Measurements from ENCODE around the gene PP2D1. TPM values are rescaled to one million over a fixed set of nuclear protein-coding genes. Genes with fewer than 3 reads are reported as not detected.

The PP2D1 gene
- polyA plus RNA-seq, 1 of the 3 experiments (the other 2 are of a cell fraction): not detected

- TF ChIP-seq, protein P1, sequence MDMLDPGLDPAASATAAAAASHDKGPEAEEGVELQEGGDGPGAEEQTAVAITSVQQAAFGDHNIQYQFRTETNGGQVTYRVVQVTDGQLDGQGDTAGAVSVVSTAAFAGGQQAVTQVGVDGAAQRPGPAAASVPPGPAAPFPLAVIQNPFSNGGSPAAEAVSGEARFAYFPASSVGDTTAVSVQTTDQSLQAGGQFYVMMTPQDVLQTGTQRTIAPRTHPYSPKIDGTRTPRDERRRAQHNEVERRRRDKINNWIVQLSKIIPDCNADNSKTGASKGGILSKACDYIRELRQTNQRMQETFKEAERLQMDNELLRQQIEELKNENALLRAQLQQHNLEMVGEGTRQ (IDR thresholded peaks at IDR 0.05; ENCODE audit: borderline replicate concordance, low read depth, low read length): peak; percentile 81
- TF ChIP-seq GABPA (IDR thresholded peaks at IDR 0.05; ENCODE audit: low read depth) (peak; percentile 92), JUND (IDR thresholded peaks at IDR 0.05) (no peak), NFIC (IDR thresholded peaks at IDR 0.05; ENCODE audit: borderline replicate concordance) (no peak), TAF1 (IDR thresholded peaks at IDR 0.05; ENCODE audit: borderline replicate concordance, low read depth, low read length) (peak; percentile 65; the same call in 1 of the 2 replicates), MEF2A (IDR thresholded peaks at IDR 0.05; ENCODE audit: borderline replicate concordance, low read depth) (no peak), TEAD4 (IDR thresholded peaks at IDR 0.05; ENCODE audit: borderline replicate concordance, insufficient read depth) (no peak), RFX5 (IDR thresholded peaks at IDR 0.05; ENCODE audit: low read length) (no peak), YY1 (IDR thresholded peaks at IDR 0.05; ENCODE audit: low read depth) (peak; percentile 85), GATA2 (CRISPR knock-in tag; IDR thresholded peaks at IDR 0.05) (no peak), EZH2phosphoT487 (IDR thresholded peaks at IDR 0.05; ENCODE audit: borderline replicate concordance, low read depth) (no peak), FOSL2 (IDR thresholded peaks at IDR 0.05; ENCODE audit: borderline replicate concordance, low read depth) (no peak), CHD2 (IDR thresholded peaks at IDR 0.05; ENCODE audit: low read length, partially characterized antibody) (peak; percentile 91), FOXM1 (IDR thresholded peaks at IDR 0.05; ENCODE audit: low read depth) (no peak), RAD21 (IDR thresholded peaks at IDR 0.05; ENCODE audit: low read length) (no peak), SIN3A (IDR thresholded peaks at IDR 0.05; ENCODE audit: borderline replicate concordance, low read depth, low read length) (peak; percentile 25; the same call in 1 of the 2 replicates), EP300 (IDR thresholded peaks at IDR 0.05; ENCODE audit: borderline replicate concordance in 1 of 2, low read depth in 1 of 2, low read length in 1 of 2) (no peak), ZBTB33 (IDR thresholded peaks at IDR 0.05; ENCODE audit: borderline replicate concordance, low read depth) (no peak)
- TF ChIP-seq, protein P2, sequence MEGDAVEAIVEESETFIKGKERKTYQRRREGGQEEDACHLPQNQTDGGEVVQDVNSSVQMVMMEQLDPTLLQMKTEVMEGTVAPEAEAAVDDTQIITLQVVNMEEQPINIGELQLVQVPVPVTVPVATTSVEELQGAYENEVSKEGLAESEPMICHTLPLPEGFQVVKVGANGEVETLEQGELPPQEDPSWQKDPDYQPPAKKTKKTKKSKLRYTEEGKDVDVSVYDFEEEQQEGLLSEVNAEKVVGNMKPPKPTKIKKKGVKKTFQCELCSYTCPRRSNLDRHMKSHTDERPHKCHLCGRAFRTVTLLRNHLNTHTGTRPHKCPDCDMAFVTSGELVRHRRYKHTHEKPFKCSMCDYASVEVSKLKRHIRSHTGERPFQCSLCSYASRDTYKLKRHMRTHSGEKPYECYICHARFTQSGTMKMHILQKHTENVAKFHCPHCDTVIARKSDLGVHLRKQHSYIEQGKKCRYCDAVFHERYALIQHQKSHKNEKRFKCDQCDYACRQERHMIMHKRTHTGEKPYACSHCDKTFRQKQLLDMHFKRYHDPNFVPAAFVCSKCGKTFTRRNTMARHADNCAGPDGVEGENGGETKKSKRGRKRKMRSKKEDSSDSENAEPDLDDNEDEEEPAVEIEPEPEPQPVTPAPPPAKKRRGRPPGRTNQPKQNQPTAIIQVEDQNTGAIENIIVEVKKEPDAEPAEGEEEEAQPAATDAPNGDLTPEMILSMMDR (IDR thresholded peaks at IDR 0.05): no peak
These were observed 65.1 kb downstream of the PP2D1 start, which contains the start of gene RAB5A (continued) for GRCh38 chr3:19946832-19947548.
